ENCODE results near the gene OR2T35.
"Not testable (repeated sequence)": the region's sequence is repeated elsewhere in the genome, so short reads cannot be mapped to it uniquely, and the experiment has no call there.

The OR2T35 gene

GRCh38 chr1:248645178-248645577, at the start of gene OR2T35:
OR2T35 (minus strand) TSS chr1:248645278; CDS start chr1:248639258, 6,020 bp downstream.
- H3K27me3 Mint-ChIP-seq (ENCODE audit: low read depth); H3K4me1 Mint-ChIP-seq (ENCODE audit: low read depth); H3K27ac Mint-ChIP-seq; H3K9me3 Mint-ChIP-seq; H3K36me3 Mint-ChIP-seq (ENCODE audit: low read depth); H3K4me3 Mint-ChIP-seq: not testable (repeated sequence)

GRCh38 chr1:248691567-248692155, 46.6 kb upstream of the OR2T35 start:
- no peaks in the 10 kb centered on the region for H3K27me3 Mint-ChIP-seq (ENCODE audit: low read depth)
- peaks cover 11% of the 10 kb centered on the region for H3K9me3 Mint-ChIP-seq
- no peak overlapping the region for H3K4me3 Mint-ChIP-seq
- no peaks in the 10 kb centered on the region for H3K36me3 Mint-ChIP-seq (ENCODE audit: low read depth)
- peaks cover 3% of the 10 kb centered on the region for H3K4me1 Mint-ChIP-seq (ENCODE audit: low read depth)
- H3K27ac Mint-ChIP-seq = no peak overlapping the region

GRCh38 chr1:248688527-248689298, 43.6 kb upstream of the OR2T35 start:
- peaks cover 11% of the 10 kb centered on the region for H3K9me3 Mint-ChIP-seq

GRCh38 chr1:248686815-248687214, 41.7 kb upstream of the OR2T35 start:
- H3K27ac Mint-ChIP-seq = no peak overlapping the region
- peaks cover 4% of the 10 kb centered on the region for H3K27me3 Mint-ChIP-seq (ENCODE audit: low read depth)
- H3K4me1 Mint-ChIP-seq (ENCODE audit: low read depth) = peaks cover 3% of the 10 kb centered on the region
- no peak overlapping the region for H3K4me3 Mint-ChIP-seq
- no peaks in the 10 kb centered on the region for H3K36me3 Mint-ChIP-seq (ENCODE audit: low read depth)
- peaks cover 5% of the 10 kb centered on the region for H3K9me3 Mint-ChIP-seq

More at GRCh38 chr1:248688527-248689298, 43.6 kb upstream of the OR2T35 start:
- H3K27me3 Mint-ChIP-seq (ENCODE audit: low read depth) = peaks cover 3% of the 10 kb centered on the region
- no peak overlapping the region for H3K27ac Mint-ChIP-seq
- no peak overlapping the region for H3K4me3 Mint-ChIP-seq
- peaks cover 3% of the 10 kb centered on the region for H3K4me1 Mint-ChIP-seq (ENCODE audit: low read depth)
- H3K36me3 Mint-ChIP-seq (ENCODE audit: low read depth) = no peaks in the 10 kb centered on the region

GRCh38 chr1:248681651-248682050, 36.6 kb upstream of the OR2T35 start:
- Mint-ChIP-seq H3K27me3 (ENCODE audit: low read depth) (peaks cover 4% of the 10 kb centered on the region), H3K4me3 (no peak overlapping the region), H3K4me1 (ENCODE audit: low read depth) (no peaks in the 10 kb centered on the region), H3K36me3 (ENCODE audit: low read depth) (no peaks in the 10 kb centered on the region), H3K27ac (no peak overlapping the region), H3K9me3 (no peaks in the 10 kb centered on the region)

GRCh38 chr1:248670003-248670402, 24.9 kb upstream of the OR2T35 start:
- Mint-ChIP-seq H3K36me3 (ENCODE audit: low read depth) (no peaks in the 10 kb centered on the region), H3K27me3 (ENCODE audit: low read depth) (no peaks in the 10 kb centered on the region), H3K27ac (no peak overlapping the region), H3K4me1 (ENCODE audit: low read depth) (no peaks in the 10 kb centered on the region), H3K9me3 (peaks cover 14% of the 10 kb centered on the region), H3K4me3 (no peak overlapping the region)

GRCh38 chr1:248663453-248664328, 18.6 kb upstream of the OR2T35 start:
- H3K4me3 Mint-ChIP-seq; H3K9me3 Mint-ChIP-seq; H3K27me3 Mint-ChIP-seq (ENCODE audit: low read depth); H3K27ac Mint-ChIP-seq; H3K36me3 Mint-ChIP-seq (ENCODE audit: low read depth); H3K4me1 Mint-ChIP-seq (ENCODE audit: low read depth): not testable (repeated sequence)

- H3K27me3 Mint-ChIP-seq (ENCODE audit: low read depth); H3K4me1 Mint-ChIP-seq (ENCODE audit: low read depth); H3K36me3 Mint-ChIP-seq (ENCODE audit: low read depth); H3K27ac Mint-ChIP-seq; H3K9me3 Mint-ChIP-seq; H3K4me3 Mint-ChIP-seq: not testable (repeated sequence)
Observed at GRCh38 chr1:248656797-248657196, 11.7 kb upstream of the OR2T35 start.

- H3K27ac Mint-ChIP-seq; H3K36me3 Mint-ChIP-seq (ENCODE audit: low read depth); H3K9me3 Mint-ChIP-seq; H3K4me1 Mint-ChIP-seq (ENCODE audit: low read depth); H3K4me3 Mint-ChIP-seq; H3K27me3 Mint-ChIP-seq (ENCODE audit: low read depth): not testable (repeated sequence)
Observed at GRCh38 chr1:248655354-248655753, 10.3 kb upstream of the OR2T35 start, which contains the start of gene OR2T27. OR2T27 (minus strand) TSS chr1:248655528; CDS start chr1:248650884, 4,644 bp downstream.

- not testable (repeated sequence) for H3K4me1 Mint-ChIP-seq (ENCODE audit: low read depth); H3K27ac Mint-ChIP-seq; H3K9me3 Mint-ChIP-seq; H3K27me3 Mint-ChIP-seq (ENCODE audit: low read depth); H3K36me3 Mint-ChIP-seq (ENCODE audit: low read depth); H3K4me3 Mint-ChIP-seq
Observed at GRCh38 chr1:248648770-248649536, 3.9 kb upstream of the OR2T35 start.

GRCh38 chr1:248642971-248643651, 2.0 kb downstream of the OR2T35 start:
- not testable (repeated sequence) for H3K27ac Mint-ChIP-seq; H3K36me3 Mint-ChIP-seq (ENCODE audit: low read depth); H3K4me1 Mint-ChIP-seq (ENCODE audit: low read depth); H3K27me3 Mint-ChIP-seq (ENCODE audit: low read depth); H3K4me3 Mint-ChIP-seq; H3K9me3 Mint-ChIP-seq

- H3K27me3 Mint-ChIP-seq (ENCODE audit: low read depth); H3K9me3 Mint-ChIP-seq; H3K36me3 Mint-ChIP-seq (ENCODE audit: low read depth); H3K27ac Mint-ChIP-seq; H3K4me3 Mint-ChIP-seq; H3K4me1 Mint-ChIP-seq (ENCODE audit: low read depth): not testable (repeated sequence)
Observed at GRCh38 chr1:248641583-248641982, 3.5 kb downstream of the OR2T35 start.

GRCh38 chr1:248640906-248641305, 4.2 kb downstream of the OR2T35 start:
- H3K27me3 Mint-ChIP-seq (ENCODE audit: low read depth); H3K27ac Mint-ChIP-seq; H3K4me1 Mint-ChIP-seq (ENCODE audit: low read depth); H3K9me3 Mint-ChIP-seq; H3K36me3 Mint-ChIP-seq (ENCODE audit: low read depth); H3K4me3 Mint-ChIP-seq: not testable (repeated sequence)

GRCh38 chr1:248639652-248640051, 5.4 kb downstream of the OR2T35 start:
- H3K36me3 Mint-ChIP-seq (ENCODE audit: low read depth); H3K4me1 Mint-ChIP-seq (ENCODE audit: low read depth); H3K27ac Mint-ChIP-seq; H3K9me3 Mint-ChIP-seq; H3K4me3 Mint-ChIP-seq; H3K27me3 Mint-ChIP-seq (ENCODE audit: low read depth): not testable (repeated sequence)

Measured in T-helper 1 cell treated with Interleukin-12 subunit alpha and Interleukin-12 subunit beta and Interleukin-4 antibody, amounts not matched to agents 30 μg/mL and 1 μg/mL, for 36 hours (primary cell).